Hematopoietic multipotent progenitor cell treated with erythropoietin and hydrocortisone succinate and interleukin-3 and kit ligand, for 4 days (in vitro differentiated cells): ENCODE measurements around the gene COL4A2.
"Not testable (repeated sequence)": the region's sequence is repeated elsewhere in the genome, so short reads cannot be mapped to it uniquely, and the experiment has no call there.

Source experiments
- DNase-seq: peaks from one replicate; pipeline ENCODE4 v3.0.0-alpha.2; 2015

The COL4A2 gene

GRCh38 chr13:110483386-110483968, 176.4 kb downstream of the COL4A2 start:
- no peak for DNase-seq

- no peak for DNase-seq
Measured at GRCh38 chr13:110484290-110485048, 177.4 kb downstream of the COL4A2 start.

DNA sequence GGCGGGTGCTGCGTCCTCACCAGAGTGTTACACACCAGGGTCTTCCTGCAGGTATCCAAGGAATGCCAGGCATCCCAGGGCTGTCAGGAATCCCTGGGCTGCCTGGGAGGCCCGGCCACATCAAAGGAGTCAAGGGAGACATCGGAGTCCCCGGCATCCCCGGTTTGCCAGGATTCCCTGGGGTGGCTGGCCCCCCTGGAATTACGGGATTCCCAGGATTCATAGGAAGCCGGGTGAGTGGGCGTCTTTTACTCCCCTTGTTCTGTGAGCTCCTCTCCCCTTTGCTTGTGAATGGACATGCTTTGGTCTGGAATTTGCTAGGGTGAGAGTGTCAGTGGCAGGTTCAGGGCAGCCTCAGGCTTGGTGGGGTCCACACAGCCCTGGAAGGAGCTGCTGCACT, 178.5 kb downstream of the COL4A2 start:
- DNase-seq: no peak

DNA sequence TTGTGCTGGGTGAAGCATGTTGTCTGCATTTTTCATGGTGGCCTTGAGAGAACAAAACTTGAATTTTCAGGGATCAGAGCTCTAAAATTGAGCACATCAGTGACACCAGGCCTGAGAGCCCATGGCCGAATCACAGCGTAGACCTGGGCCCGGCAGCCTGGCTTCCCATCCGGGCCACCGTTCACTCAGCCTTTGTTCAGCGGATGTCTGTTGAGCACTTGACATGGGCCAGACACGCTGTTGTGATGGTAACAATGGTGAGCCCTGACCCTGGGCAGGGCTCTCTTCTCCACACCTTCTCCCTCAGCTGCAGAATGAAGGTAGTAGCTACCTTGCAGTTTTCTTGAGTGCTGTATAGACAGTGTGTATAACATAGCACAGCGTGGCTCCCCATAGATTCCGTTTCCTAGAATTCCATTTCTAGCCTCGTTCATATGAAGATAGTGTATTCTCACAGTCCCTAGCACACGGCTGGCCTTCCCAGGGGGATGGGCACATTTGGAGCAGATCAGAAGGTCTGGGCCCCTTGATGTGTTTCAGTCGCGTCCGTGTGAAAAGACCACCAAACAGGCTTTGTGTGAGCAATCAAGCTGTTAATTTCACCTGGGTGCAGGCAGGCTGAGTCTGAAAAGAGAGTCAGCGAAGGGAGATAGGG, 179.1 kb downstream of the COL4A2 start:
- DNase-seq: no peak

DNA sequence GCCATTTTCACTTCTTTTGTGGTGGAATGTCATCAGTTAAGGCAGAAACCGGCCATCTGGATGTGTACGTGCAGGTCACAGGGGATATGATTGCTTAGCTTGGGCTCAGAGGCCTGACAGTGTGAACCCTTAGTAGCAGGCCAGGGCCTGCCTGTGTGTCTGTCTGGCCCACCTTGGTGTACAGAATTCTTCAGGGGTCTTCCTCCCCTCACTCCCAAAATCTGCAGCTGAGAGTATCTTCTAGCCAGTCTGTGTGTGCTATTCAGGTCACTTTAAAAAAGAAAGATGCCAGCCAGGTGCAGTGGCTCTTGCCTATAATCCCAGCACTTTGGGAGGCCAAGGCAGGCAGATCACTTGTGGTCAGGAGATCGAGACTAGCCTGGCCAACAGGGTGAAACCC, 179.8 kb downstream of the COL4A2 start:
- not testable (repeated sequence) for DNase-seq

DNA sequence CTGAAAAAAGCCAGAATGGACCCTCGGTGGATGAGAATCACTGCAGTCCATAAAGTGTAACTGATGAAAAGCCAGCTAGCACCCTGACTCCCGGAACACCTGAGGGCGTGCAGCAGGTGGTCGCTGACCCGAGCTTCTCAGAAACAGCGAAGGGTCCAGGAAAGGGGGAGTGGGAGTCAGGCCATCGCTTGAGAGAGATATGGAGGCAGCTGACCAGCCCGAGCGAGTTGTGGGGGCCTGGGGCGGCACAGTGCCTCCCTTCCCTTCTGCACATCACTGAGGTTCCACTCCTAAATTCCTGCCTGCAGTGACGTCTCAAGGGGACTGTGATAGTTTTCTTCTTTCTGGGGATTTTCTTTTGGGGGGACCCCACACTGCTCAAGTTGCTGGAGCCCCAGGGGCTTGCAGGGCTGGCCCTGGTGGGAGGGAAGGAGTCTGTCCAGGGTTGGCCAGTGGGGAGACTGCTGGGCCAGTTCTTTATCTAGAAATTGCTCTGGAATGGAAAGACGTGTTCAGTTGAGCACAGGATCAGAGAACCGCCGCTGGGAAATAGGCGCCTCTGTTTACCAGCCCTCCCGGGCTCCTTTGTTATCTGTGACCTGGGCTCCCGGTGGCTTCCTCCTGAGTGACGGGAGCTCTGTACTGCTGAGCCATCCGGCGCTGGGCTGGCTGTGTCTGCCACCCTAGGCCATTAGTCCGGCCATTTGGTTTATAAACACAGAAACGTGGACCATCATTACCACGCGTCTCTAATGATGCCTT, 183.1 kb downstream of the COL4A2 start:
- DNase-seq: no peak

- DNase-seq: no peak
Measured at GRCh38 chr13:110491869-110492678, 185.0 kb downstream of the COL4A2 start.

DNA sequence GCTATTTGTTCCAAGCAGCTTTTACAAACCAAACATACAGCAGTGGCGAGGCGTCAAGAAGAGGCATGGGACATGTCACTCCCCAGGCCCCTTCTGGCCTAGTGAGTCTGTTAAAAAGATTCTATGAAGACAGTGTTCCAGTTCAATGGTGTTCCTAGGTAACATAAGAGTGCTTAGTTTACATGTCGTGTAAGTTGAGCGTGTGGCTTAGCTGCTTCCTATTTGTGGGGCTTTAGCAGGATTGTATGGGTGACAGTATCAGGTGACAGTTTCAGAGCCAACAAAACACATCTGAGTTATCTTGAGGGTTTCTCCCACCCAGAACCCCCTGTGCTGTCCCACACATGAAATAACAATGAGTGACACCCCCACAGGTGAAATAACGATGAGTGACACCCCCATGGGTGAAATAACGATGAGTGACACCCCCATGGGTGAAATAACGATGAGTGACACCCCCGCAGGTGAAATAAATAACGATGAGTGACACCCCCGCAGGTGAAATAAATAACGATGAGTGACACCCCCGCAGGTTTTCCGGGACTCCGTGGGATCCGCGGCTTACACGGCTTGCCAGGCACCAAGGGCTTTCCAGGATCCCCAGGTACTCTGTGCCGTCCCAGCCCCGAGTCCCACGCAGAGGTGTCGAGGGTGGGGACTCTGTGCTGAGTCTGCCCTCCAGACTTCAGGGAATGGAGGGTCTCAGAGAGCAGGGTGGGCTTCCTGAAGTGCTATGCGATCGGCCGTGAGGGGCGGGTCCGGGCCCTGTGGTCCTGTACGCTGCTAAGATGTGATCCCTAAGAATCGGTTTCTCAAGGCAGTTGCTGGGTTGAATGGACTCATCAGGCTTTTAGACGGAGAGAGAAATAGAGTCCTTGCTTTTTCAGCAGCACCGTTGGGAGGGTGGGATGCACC, 185.9 kb downstream of the COL4A2 start:
- DNase-seq: no peak

GRCh38 chr13:110493613-110494012, 186.5 kb downstream of the COL4A2 start:
- no peak for DNase-seq

- DNase-seq: no peak
Measured at GRCh38 chr13:110495376-110495775, 188.3 kb downstream of the COL4A2 start.

DNA sequence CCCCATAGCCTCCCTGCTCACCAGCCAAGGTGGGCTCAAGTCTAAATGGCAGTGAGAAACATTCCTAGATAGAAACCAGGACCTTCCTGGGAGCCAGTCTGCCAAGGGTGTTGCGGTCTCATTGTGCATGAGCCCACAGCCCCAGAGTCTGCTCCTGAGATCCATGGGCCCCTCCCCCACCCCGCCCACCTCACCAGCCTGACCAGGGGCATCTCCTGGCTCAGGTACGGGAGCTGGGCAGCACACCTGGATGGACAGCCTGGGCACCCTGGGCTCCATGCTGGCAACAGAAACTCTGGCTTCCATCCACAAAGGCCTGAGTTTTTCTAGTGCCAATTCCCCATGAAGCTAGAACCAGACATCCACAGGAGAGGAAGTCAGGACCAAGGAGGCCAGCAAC, 188.8 kb downstream of the COL4A2 start:
- DNase-seq: no peak

- no peak for DNase-seq
Measured at GRCh38 chr13:110496281-110496680, 189.2 kb downstream of the COL4A2 start.

GRCh38 chr13:110497003-110497402, 189.9 kb downstream of the COL4A2 start:
- DNase-seq: no peak

DNA sequence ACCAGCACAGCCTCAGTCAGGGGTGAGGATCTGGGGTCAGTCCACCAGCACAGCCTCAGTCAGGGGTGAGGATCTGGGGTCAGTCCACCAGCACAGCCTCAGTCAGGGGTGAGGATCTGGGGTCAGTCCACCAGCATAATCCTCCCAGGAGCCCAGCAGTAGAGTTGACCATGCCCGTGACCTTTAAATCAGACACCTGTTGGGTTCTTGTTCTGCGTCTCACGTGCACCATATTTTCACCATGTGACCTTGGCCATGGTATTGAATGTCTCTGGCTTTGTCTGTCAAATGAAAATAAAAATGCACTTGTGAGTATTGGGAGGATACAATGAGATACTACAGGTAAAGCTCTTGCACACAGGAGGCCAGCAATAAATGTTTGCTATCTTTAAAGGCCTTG, 190.8 kb downstream of the COL4A2 start:
- not testable (repeated sequence) for DNase-seq

GRCh38 chr13:110498327-110498726, 191.2 kb downstream of the COL4A2 start:
- DNase-seq: no peak

GRCh38 chr13:110498765-110499164, 191.7 kb downstream of the COL4A2 start:
- no peak for DNase-seq

GRCh38 chr13:110499621-110500281, 192.7 kb downstream of the COL4A2 start:
- no peak for DNase-seq

DNA sequence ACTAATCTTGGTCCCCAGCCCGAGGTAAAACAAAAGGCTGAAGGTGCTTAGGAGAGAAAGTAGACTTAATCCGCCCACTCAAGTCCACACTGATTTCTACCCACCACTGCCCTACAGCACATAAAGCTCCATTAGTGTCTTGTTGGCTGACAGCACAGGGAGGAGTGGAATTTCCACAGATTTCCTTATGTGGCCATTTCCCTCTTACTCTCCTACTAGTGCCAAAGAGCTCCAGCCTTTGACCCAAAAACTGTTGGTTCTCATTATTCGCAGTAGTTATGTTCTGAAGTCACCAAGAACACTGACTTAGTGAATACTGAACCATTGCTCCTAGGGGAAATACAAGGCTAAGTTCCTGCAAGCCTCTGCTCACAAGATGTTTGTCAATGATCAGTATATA, 193.3 kb downstream of the COL4A2 start:
- no peak for DNase-seq

GRCh38 chr13:110501188-110501587, 194.1 kb downstream of the COL4A2 start:
- DNase-seq: no peak

DNA sequence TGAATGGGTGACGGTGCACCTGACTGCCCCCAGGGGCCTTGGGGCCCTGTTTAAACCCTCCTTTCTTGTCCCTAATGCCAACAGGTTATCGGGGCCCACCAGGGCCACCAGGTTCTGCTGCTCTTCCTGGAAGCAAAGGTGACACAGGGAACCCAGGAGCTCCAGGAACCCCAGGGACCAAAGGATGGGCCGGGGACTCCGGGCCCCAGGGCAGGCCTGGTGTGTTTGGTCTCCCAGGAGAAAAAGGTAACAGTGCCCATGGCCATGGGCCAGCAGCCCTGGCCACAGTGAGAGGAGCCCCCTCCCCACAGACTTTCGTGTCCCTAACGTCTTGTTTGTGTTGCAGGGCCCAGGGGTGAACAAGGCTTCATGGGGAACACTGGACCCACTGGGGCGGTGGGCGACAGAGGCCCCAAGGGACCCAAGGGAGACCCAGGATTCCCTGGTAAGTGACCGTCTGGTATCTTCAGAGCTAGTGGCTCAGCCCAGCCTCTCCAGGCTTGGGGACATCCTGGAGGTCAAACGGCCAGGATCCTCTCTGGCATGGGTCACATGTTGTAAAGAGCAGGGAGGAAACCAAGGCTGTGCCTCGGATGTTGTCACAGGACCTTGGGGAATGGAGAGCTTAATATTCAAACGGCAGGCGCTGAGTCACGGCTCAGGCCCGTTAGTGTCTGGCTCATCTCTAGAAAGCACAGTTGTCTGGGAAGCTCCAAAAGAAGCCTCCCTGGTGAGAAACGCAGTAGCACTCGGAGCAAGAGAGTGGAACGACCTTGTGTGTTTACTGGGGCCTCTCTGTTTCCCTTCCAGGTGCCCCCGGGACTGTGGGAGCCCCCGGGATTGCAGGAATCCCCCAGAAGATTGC, 196.2 kb downstream of the COL4A2 start:
- DNase-seq: no peak
